COR-L47 (cell line): Measurements from ENCODE around the gene IRF4.
"Not testable (repeated sequence)": the region's sequence is repeated elsewhere in the genome, so short reads cannot be mapped to it uniquely, and the experiment has no call there.

Experiments used
- DNase-seq: peaks from one replicate; lab custom pipeline; 2025; lab: John Stamatoyannopoulos, UW

IRF4 gene

DNA sequence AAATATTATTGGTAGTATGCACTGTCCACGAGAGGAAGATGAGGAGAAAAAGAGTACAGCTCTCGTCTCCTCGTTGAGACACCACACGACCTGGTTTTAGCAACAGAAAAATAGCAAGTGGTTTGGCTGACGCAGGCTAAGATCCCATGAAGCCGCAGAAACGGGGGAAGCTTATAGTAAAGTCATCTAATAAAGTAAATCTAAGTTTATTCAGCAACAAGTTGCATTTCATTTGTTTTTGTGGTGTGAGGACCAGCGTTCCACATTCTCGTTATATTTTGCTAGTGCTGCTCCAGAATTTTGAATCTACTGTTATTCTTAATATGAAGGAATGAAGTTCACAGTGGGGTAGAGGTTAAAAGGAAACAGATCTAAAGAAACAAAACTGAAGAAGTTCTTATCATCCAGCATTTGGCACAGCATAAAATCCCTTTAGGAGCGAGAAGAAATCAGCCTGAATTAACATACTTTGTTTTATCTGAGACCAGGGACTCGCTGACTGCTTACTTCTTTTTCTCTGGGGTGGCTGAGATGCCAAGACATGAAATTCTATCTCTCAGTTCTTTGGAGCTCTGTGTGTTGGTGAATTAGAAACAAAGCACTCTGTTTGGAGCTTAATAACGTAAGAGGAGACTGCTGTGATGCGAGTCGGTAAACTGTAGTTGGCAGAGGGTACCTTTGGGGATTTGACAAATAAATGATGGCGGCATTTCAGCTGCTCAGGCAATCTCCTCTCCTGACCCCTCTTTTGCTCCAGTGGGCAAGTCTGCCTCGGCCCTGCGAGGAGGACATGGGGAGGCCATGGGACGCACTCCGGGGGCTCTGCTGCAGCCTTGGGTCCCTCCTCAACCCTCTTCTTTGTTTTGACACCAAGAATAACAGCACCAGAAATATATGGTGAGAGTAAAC lies 24.9 kb upstream of the IRF4 start:
- DNase-seq: no peak

DNA sequence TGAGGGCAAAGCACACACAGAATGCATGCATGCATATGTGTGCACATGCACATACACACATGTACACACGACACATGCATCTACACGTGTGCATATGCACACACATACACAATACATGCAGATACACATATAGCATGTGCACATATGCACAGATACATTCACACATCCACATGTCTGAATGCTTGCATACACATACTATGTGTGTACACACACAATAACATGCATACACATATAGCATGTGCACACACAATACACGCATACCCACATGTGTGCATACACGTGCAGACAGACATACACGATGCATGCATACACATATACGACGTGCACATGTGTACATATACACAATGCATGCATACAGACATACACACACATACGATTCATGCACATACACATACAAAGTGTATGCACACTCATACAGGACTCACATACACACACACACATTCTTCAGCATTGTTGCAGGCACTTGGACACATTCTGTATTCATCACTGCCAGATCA lies 24.2 kb upstream of the IRF4 start:
- no peak for DNase-seq

DNA sequence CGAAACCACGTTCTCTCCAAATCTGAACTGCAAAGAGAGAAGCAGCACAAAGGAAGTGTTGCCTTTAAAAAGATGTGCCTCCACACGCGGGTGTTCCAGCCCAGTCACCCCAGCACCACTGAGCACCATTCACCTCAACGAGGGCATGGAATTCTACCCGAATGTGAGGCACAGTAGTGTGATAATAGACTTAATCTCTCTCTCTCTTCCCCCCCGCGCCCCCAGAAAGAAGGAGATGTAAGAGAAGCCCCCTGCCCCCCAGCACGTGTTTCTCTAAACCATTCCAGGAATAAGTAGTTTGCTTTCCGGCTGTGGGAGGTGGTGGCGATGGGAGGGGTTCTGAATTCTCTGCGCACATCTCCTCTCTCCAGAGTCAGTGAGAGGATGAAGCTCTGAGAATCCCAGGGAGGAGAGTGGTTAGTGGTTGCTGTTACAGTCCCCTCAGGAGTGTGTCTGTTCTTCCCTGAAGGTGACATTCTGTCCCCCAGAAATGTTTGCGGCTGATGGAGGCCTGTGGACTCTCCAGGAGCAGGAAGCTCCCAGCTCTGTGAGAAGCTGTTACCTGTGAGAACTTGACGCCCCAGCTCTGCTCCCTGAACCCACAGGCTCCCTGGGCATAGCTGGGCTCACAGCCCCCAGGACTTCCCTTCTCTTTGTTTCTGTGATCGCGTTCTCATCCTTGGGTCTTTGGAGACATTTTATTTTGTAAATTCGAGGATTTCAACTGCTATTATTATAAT lies 23.5 kb upstream of the IRF4 start:
- no peak for DNase-seq

DNA sequence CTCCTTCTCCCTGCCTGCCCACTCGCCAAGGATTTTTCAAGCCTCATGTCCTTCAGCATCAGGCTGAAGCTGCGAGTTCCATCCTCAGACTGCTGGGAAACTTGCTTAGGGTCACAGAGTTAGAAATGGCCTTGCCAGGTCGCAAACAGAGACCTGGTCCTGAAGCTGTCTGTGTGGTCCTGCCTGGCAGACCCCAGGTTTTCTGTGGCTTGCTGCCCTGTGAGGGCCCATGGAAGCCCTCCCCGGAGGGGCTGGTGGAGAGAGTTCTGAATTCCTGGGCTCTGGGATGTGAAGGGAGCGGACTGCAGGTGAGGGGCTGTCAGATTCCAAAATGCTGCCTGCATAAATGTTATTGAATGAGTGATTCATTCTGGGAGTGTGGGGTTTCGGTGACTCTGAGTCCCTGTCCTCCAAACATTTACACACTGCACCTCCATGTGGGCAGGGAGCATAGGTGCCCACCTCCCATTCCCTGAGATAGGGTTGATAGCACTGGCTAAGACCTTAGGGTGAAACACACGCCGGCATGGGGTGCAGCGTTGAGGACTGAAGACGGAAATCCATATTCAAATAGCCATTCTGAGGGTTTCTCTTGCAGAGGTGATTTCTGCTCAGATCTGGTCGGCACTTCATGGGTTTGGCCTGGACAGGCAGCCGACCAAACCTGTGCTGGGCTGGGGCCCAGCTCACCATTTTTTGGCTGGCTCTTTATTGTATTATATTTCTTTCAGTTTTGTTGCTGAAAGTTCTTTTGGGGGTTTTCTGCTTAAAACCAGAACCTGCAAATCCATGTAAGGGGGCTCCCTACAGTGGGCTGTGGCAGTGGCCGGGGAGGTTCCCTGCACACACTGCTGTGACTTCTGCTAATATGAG lies 21.8 kb upstream of the IRF4 start:
- DNase-seq: no peak

DNA sequence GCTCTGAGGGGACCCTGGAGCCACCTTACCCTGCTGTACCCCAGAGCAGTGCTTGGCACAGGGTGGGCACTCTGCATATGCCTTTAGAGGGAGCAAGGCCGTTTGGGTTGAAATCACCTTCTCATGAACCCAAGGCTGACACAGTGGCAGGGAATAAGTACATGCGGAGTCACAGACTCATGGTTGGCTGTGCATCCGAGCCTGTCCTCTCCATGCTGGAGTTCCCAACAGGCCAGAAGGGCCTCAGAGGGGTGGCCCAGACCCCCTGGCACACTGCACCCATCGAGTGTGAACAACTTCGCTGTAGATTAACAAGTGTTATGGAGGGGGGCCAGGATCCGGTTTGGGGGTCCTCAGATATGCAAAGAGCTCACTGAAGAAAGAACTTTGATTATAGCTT lies 21.0 kb upstream of the IRF4 start:
- DNase-seq: no peak

DNA sequence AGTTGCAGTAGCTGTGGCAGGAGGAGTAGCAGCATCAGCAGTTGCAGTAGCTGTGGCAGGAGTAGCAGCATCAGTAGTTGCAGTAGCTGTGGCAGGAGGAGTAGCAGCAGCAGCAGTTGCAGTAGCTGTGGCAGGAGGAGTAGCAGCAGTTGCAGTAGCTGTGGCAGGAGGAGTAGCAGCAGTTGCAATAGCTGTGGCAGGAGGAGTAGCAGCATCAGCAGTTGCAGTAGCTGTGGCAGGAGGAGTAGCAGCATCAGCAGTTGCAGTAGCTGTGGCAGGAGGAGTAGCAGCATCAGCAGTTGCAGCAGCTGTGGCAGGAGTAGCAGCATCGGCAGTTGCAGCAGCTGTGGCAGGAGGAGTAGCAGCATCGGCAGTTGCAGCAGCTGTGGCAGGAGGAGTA lies 19.7 kb upstream of the IRF4 start:
- not testable (repeated sequence) for DNase-seq

DNA sequence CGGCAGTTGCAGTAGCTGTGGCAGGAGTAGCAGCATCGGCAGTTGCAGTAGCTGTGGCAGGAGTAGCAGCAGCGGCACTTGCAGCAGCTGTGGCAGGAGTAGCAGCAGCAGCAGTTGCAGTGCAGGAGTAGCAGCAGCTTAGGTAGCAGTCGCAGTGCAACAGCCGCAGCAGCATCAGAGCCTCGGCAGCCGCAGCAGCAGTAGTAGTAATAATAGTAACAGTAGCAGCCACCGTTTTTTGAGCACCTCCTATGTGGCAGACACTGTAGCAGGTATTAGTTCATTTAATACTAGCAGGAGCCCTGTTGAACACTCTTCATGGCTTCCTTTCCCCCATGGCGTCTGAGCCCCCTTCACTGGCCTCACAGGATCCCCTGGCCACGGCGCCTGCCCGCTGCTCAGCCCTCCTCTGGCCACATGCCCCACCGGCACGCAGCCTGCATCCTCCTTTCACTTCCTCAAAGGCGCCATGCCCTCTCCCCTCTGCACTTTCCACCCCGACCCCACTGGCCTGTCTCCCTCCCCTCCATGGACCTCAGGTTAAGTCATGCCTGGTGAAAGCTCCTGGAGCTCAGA lies 19.1 kb upstream of the IRF4 start:
- no peak for DNase-seq

DNA sequence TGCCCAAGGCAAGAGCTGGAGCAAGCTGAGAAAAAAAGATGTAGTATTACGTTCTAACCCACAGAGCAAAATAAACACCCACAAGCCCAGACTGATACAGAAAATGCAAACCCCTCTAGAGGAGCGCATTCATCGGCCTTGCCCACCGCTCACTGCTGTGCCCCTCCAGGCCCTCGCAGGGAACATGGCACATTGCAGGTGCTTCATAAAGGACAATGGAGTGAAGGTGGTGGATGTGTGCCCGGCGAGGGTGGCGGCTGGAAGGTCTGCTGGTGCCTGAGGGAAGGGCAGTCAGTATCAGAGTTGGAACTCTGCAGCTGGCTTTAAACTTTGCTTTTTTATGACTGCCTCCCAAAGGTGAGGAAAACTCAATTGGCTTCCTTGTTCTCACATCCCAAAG lies 18.5 kb upstream of the IRF4 start:
- DNase-seq: no peak

DNA sequence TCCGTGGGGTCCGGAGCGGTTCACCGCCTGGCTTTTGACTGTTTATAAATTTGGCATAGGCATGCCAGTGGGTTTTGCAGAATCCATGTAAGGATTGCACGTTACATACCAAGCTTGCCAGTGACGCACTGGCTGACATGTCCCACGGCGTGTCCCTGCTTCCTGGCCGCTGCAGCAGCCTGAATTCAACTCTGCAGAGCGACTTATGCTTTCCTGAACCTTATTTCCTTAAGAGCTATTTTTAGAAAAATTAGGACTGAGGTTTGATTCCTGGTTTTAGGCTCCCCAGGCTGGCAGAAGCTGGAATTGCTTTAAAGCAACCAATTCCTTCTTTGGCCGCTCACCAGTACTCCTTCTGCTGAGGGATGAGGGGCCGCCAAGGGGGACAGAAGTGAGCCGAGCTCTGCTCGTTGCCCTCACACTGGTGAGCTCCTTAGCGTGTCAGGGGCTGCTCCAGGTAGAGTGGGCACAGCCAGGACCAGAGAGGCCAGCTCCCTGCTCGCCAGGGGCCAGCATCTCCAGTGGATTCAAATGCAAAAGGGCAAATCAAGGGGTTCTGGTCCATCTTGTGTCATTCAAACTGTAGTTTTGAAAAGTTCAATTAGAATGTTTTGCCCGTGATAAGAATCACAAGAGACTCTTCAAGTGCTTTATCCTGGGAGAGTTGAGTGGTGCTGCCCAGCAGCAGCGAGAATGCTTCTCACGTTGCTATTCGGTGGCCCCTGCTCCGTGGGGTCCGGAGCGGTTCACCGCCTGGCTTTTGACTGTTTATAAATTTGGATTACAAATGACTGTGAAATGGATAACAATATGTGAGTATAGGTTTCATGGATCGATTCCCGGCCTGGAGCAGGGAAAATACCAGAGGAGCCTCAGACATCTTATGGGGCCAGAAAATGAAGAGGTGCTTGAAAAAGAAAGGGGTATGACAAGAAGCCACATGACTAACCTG lies 17.5 kb upstream of the IRF4 start:
- no peak for DNase-seq

DNA sequence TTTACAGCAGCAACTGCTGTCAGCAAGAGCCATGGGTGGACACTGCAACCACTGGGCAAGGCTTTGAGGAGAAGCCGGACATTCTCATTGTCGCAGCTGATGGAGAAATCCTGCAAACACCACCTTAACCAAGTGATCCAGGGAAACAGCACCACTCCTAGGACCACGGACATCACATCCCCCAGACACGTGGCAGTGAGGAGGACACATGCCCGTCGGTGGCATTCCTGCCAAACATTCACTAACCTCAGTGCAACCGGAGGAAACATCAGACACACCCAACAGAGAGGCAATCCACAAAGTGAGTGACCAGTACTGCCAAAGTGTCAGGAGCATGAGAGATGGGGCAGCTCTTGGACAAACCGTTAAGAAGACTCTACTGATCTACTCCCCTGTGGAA lies 16.6 kb upstream of the IRF4 start:
- no peak for DNase-seq

DNA sequence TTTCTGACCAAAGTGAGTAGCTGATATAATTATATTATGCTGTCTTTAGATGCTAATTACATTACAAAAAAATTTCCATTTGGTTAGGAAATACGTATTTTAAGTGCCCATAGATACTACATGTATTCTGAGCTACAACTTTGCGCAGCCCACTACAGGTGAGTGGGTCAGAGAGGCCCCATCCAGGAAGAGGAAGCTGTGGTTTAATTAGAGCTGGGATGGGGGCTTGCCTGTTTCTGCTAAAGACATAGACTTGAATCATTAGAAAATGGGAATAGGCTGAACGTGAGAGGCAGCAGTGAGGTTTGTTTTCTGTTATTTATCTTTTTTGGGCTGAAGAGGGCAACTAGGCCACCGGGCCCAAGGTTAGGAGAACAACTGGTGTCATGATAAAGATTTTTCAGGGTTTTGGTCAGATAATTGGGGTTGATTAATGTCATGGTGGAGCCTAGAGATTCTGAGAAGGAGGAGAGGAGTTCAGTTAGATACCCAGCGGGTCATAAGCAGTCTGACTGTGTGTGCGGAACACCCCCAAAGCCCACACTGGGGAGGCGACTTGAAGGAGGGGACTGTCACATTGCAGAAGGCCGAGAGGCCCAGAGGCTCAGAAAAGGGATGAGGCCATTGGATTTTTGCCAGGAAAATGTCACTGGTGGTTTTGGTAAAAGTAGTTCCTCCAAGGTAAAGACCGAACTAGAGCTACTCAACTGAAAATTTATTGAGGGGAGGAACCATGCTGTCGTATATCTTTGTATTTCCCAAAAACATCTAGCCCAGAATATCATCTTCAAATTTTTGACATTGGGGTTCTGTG lies 14.5 kb upstream of the IRF4 start:
- no peak for DNase-seq

DNA sequence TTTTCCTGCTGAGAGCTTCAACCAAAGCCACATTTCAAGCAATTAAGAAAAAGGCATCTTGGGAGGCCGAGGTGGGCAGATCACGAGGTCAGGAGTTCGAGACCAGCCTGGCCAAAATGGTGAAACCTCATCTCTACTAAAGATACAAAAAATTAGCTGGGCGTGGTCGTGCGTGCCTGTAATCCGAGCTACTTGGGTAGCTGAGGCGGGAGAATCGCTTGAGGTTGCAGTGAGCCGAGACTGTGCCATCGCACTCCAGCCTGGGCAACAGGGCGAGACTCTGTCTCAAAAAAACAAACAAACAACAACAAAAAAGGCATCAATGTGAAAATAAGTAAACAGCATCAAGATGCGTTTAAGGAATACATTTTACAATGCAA lies 13.9 kb upstream of the IRF4 start:
- not testable (repeated sequence) for DNase-seq

DNA sequence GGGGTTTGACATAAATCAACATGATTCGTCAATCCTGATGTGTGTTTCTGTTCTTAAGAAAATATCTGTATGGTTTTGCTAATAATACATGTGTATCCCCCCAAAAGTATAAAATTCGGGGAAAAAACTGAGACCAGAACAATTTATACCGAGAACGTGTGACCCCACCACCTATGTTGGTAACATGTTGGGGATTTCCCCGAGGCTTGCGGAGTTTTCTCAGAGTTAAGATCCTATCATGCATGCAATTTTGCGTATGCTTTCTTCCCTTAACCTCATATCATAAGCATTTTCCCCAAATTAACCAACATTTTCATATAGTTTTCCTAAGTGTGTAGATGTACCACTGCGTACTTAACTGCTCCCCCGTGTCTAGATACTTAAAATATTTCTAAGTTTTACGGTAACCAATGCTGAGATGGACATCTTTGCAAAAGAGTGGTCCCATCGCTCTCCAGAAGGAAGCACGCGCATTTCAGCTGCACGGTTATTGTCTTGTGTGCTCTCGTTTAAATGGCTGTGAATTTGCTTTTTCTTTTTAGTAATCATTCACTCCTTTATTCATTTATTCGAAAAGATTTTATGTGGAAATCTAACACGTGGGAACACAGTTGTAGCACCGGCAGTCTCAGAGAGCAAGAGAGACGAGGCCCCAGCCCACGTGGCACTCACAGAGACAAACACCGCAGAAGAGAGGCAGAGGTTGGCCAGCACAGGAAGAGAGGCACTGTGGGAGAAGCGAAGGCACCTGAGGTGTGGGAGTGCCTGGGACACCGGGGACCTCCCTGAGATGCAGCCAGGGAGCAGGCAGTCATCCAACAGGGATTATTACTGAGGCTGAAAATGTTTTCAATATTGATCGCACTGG lies 13.2 kb upstream of the IRF4 start:
- no peak for DNase-seq

DNA sequence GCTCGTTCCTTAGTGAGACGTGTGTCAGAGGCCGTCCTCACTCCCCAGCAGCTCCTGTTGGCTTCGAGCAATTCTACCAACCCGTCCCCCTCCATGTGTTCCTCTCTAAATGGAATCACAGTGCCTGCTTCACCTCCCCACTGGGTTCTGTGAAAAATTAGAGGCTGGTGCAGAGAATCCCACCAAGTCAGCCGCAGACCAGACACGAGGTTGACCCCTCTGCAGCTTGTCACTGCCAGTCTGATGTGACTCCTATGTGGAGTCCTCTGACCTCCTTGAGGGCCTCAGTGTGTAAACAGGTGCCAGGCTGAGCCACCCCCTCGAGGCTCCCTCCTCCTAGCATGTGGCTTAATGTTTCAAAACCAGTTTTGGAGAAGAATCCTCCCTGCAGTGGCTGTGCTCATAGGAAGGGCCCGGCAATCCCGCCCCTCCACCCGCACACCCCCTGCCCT lies 12.6 kb upstream of the IRF4 start:
- no peak for DNase-seq

DNA sequence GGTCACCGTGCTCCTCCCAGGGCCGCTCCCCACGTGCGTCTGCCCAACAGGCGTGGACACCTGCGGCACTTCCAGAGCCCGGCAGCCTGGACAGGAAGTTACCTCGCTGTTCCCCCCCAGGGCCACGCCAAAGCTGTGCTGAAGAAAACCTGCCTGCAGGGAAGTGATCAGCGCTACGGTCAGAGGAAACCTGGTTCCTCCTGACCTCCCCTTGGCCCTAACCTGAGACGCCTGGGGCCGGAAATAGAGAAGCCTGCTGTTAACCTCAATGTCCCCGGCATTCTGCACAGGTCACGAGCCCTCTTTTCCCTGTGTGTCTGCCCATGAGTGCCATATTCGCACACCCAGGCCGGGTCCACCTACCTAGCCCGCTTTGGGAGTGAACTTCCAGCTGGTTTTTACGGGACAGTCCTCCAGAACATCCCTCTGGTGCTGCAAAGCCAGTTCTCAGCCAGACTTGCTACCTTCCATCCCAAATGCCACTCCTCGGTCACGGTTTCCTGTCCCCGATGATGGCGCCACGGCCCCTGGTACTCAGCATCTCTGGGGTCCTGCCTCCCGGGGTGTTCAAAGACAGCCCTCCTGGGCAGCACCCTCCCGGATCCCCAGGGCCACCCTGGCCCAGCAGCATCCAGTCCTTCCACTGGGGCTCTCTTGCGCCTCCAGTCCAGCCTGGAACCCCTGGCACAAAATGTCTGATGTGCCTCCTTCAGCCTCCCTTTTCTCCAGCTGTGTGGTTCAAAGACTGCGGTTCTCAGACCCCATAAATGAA lies 12.0 kb upstream of the IRF4 start:
- no peak for DNase-seq

DNA sequence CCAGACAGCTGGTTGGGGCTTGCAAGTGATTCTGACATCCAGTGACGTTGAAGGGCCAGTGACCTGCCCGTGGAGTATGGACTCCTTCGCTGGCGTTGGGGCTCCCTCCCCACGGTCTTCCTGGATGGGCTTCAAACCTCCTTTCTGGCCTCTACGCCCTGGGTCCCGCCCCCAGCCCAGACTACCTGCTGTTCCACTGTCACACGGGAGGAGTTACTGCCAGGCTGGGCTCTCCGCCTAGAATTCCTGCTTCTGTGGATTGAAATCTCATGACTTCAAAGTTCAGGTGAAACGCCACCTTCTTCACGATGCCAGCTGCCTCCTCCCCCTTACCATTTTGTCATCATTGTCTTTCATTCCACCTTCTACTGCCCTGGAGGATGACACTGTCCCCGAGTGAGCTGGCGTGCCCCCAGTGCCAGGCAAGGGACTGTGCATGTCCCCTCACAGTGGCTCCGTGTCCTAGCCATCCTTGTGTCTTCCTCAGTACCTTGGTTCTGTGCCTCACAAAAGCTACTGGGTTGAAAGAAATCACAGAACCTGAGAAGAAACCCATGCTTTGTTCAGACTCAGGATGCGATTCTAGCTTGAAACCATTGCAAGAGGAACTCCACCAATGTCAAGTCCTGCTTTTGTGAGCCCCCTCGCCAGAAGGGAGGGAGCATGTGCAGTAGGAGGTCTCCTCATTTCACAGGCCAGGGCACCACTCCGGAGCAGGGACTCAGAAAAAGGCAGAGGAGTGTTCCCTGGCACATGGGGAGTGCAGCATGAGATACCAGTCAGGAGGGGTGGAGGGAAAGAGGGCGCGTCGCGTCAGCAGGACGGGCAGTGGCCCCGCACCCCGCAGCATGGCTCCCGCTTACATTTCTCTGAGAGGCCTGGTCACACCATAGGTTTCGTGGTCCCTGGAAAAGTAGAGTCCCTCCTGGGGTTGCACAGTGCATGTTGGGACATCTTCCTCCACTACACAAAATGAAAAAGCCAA lies 11.0 kb upstream of the IRF4 start:
- no peak for DNase-seq
